Fibroblast of upper back skin (primary cell): Measurements from ENCODE around the gene RAB44.
"Not testable (repeated sequence)": the region's sequence is repeated elsewhere in the genome, so short reads cannot be mapped to it uniquely, and the experiment has no call there.

ENCODE experiments used
- DNase-seq: peaks from one replicate; pipeline ENCODE4 v3.0.0-alpha.2; 2013

The RAB44 gene

GRCh38 chr6:36714511-36714910 is 16.9 kb downstream of the RAB44 start:
- DNase-seq, result no peak

- DNase-seq, result no peak
Measured at GRCh38 chr6:36715469-36715868, 17.8 kb downstream of the RAB44 start.

GRCh38 chr6:36716476-36717093 is 19.0 kb downstream of the RAB44 start:
- DNase-seq, result no peak

GRCh38 chr6:36717231-36717825 is 19.7 kb downstream of the RAB44 start:
- DNase-seq, result no peak

- DNase-seq, result no peak
Measured at GRCh38 chr6:36717871-36718540, 20.4 kb downstream of the RAB44 start.

- DNase-seq, result no peak
Measured at GRCh38 chr6:36718560-36718959, 20.9 kb downstream of the RAB44 start.

- DNase-seq, result no peak
Measured at GRCh38 chr6:36719126-36719525, 21.5 kb downstream of the RAB44 start.

GRCh38 chr6:36720251-36721141 is 22.9 kb downstream of the RAB44 start:
- DNase-seq, result no peak

- DNase-seq, result no peak
Measured at GRCh38 chr6:36721369-36722140, 23.9 kb downstream of the RAB44 start.

GRCh38 chr6:36722365-36722764 is 24.7 kb downstream of the RAB44 start:
- DNase-seq, result no peak

GRCh38 chr6:36722879-36723278 is 25.3 kb downstream of the RAB44 start:
- DNase-seq, result no peak

- DNase-seq, result not testable (repeated sequence)
Measured at GRCh38 chr6:36723992-36724391, 26.4 kb downstream of the RAB44 start.

- DNase-seq, result peak; percentile 58
Measured at GRCh38 chr6:36724514-36725390, 27.1 kb downstream of the RAB44 start.

GRCh38 chr6:36725581-36725980 is 28.0 kb downstream of the RAB44 start:
- DNase-seq, result no peak

GRCh38 chr6:36727505-36728021 is 29.9 kb downstream of the RAB44 start:
- DNase-seq, result peak; percentile 58

GRCh38 chr6:36728289-36729160 is 30.9 kb downstream of the RAB44 start:
- no peak for DNase-seq

GRCh38 chr6:36729161-36729524 is 31.5 kb downstream of the RAB44 start:
- peak; percentile 56 for DNase-seq

- DNase-seq, result no peak
Measured at GRCh38 chr6:36730424-36731380, 33.1 kb downstream of the RAB44 start.
